ENCODE measurements around the gene MCUR1.
"Not testable (repeated sequence)": the region's sequence is repeated elsewhere in the genome, so short reads cannot be mapped to it uniquely, and the experiment has no call there.

Gene MCUR1

DNA sequence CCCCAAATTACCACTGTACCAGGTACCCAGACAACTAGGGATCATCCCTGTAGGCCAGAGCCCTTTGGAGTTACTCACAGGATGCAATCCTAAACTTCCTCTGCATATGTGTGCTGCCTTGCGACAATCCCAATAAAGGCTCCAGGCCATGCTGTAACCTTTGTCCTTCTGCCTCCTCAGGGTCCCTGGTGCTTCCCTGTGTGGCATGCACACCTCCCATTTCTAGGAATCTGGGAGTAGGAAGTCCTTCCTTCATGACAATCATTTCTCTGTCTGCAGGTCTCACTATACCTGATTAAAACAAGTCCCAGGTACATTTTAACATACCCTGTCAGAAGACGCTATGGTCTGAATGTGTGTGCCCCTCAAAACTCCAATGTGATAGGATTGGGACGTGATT is 37.0 kb upstream of the MCUR1 start:
- DNase-seq (ENCODE audit: low read depth), result no peak
- TF ChIP-seq, protein P1, sequence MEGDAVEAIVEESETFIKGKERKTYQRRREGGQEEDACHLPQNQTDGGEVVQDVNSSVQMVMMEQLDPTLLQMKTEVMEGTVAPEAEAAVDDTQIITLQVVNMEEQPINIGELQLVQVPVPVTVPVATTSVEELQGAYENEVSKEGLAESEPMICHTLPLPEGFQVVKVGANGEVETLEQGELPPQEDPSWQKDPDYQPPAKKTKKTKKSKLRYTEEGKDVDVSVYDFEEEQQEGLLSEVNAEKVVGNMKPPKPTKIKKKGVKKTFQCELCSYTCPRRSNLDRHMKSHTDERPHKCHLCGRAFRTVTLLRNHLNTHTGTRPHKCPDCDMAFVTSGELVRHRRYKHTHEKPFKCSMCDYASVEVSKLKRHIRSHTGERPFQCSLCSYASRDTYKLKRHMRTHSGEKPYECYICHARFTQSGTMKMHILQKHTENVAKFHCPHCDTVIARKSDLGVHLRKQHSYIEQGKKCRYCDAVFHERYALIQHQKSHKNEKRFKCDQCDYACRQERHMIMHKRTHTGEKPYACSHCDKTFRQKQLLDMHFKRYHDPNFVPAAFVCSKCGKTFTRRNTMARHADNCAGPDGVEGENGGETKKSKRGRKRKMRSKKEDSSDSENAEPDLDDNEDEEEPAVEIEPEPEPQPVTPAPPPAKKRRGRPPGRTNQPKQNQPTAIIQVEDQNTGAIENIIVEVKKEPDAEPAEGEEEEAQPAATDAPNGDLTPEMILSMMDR (conservative IDR thresholded peaks at IDR 0.05; ENCODE audit: low read depth, low read length), result no peak
- H3K4me3 ChIP-seq (ENCODE audit: low read length), result no peak overlapping the region

DNA sequence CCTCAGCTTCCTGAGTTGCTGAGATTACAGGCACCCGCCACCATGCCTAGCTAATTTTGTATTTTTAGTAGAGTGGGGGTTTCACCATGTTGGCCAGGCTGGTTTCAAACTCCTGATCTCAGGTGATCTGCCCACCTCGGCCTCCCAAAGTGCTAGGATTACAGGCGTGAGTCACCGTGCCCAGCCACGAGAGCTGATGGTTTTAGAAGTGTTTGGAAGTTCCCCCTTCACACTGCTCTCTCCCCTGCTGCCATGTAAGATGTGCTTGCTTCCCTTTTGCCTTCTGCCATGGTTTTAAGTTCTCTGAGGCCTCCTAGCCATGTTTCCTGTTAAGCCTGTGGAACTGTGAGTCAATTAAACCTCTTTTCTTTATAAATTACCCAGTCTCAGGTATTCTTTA is 36.3 kb upstream of the MCUR1 start:
- not testable (repeated sequence) for DNase-seq (ENCODE audit: low read depth); H3K4me3 ChIP-seq (ENCODE audit: low read length)

DNA sequence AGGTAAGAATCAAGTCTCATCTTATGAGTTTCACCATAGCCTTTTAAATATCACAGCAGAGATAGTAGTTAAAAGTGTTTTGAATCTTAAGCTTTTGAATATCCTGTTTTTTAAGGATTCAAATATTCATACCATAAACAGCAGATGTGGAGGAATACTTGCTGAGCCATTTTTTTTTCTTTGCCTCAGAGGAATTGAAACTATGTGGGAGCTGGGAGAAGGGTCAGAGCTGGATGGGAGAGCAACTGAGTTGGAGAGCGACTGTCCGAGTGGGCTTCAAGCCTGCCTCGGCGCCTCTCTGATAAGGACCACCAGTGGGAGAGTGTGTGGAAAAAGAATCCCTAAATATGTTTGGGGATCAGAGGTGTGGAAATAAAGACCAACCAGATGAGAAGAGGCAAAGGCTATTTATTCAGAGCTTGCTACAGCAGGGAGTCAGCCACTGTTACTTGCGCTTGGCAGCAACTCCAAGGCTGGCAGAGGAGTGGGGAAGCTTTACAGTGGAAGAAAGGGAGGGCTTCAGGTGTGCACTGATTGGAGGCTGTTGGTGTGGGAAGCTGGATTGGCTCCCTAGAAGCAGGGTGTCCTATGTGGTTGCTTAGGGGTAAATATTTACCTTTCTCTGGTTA is 34.3 kb upstream of the MCUR1 start:
- TF ChIP-seq, protein P1 (conservative IDR thresholded peaks at IDR 0.05; ENCODE audit: low read depth, low read length), result no peak

DNA sequence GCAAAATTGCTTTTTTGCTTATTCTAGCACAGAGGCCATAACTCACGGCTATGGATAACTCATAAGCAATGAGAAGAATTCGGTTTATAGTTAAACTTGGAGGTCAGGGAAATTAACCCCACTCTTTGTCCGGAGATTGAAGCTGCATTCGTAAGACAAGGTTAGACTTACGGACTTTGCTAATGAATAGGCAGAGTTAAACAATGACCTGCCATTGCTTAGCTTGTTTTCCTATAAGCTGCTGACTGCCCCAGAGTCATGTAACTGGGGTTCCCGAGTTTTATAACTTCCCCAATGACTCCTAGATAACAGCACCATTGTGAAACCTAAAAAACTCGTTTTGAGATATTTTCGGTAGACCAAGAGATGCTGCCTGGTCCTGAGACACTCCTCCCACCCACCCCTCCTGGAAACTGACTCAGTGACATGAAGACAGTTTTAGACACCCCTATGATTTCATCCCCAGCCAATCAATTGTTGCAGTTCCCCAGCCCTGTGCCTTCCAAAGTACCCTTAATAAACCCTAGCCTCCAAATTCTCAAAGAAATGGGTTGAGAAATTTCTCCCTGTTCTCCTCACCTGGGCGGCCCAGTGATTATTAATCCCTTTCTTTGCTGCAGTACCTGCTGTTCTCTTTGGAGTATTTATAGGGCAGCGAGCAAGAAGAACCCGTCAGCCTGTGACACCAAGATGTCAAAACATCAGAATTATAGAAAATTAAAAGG is 33.1 kb upstream of the MCUR1 start:
- H3K4me3 ChIP-seq (ENCODE audit: low read length), result no peak overlapping the region
- no peak for DNase-seq (ENCODE audit: low read depth)
- TF ChIP-seq, protein P1 (conservative IDR thresholded peaks at IDR 0.05; ENCODE audit: low read depth, low read length), result no peak

More for the DNA sequence above, 34.3 kb upstream of the MCUR1 start:
- no peak for DNase-seq (ENCODE audit: low read depth)
- no peak overlapping the region for H3K4me3 ChIP-seq (ENCODE audit: low read length)

DNA sequence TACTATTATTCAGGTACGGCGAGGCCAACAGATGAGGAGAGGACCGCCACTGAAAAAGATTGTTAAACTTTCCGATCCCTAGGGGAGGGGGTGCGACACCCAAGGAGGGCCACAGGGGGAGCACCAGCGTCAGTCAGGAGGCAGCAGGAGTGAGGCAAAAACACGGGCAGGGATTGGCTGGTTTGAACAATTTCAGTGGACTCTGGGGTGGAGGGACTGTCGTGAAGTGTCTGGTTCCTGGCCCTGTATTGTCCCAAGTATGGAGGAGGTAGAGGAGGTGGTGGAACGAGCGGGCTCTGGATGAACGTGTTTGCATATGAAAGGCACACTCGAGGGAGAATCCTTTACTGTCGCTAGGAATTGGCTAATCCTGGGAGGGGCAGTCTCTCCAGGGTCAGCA is 32.5 kb upstream of the MCUR1 start:
- DNase-seq (ENCODE audit: low read depth), result no peak
- no peak overlapping the region for H3K4me3 ChIP-seq (ENCODE audit: low read length)
- TF ChIP-seq, protein P1 (conservative IDR thresholded peaks at IDR 0.05; ENCODE audit: low read depth, low read length), result peak; percentile 39

DNA sequence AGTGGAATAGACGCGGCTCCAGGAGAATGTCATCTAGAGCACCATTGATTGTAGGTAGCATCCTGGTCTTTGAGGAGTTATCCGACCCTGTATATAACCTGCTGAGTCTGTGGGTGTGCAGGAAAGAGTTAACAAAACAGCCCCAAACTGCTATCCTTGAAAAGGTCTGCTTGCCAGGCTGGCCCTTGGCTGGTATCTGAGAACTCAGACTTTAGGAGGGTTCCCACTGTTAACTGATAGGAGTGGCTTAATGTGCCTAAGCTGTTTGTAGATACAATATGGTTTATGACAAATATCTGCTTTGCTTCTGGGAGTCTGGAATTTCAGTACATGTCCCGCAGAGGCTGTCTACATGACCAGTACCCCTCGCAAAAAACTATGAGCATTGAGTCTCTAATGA is 27.6 kb upstream of the MCUR1 start:
- DNase-seq (ENCODE audit: low read depth), result no peak
- TF ChIP-seq, protein P1 (conservative IDR thresholded peaks at IDR 0.05; ENCODE audit: low read depth, low read length), result no peak
- H3K4me3 ChIP-seq (ENCODE audit: low read length), result no peak overlapping the region

DNA sequence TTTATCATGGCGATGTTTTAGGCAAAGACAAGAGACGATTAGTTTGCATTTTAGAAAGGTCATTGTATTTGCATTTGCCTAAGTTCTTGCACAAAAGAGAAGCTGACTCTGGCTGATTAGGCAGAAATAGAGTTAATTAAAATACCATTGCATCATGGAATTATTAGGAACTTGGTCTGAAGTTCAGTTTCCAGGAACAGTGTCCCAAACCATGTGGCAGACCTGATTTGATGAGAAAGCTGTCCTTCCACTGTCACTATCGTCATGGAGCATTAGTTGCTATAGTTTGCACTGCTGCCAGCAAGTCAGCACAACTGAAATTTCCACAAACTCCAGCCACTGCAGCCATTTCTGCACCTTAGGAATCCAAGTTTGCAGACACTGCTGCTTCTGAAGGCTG is 24.3 kb upstream of the MCUR1 start:
- TF ChIP-seq, protein P1 (conservative IDR thresholded peaks at IDR 0.05; ENCODE audit: low read depth, low read length), result no peak
- DNase-seq (ENCODE audit: low read depth), result no peak
- no peak overlapping the region for H3K4me3 ChIP-seq (ENCODE audit: low read length)

All from retinal pigment epithelial cell (primary cell).